ENCODE measurements around the gene NR5A2.

- TF ChIP-seq EZH2phosphoT487 (IDR thresholded peaks at IDR 0.05; ENCODE audit: low read depth, severe bottlenecking, unreplicated experiment) = no peak
- TF ChIP-seq CTCF (IDR thresholded peaks at IDR 0.05; ENCODE audit: poor library complexity) = no peak
- TF ChIP-seq EZH2 (IDR thresholded peaks at IDR 0.05; ENCODE audit: borderline replicate concordance) = no peak
These were observed 71.5 kb downstream of the NR5A2 start for GRCh38 chr1:200099040-200099439.

Measured in hepatocyte (in vitro differentiated cells).